ENCODE results near the gene CKM.

Gene CKM

GRCh38 chr19:45290381-45290931 lies 32.2 kb downstream of the CKM start:
- no peak overlapping the region for H3K4me3 ChIP-seq (ENCODE audit: low read length in 2 of 2)
- H3K36me3 ChIP-seq (ENCODE audit: control insufficient read depth in 2 of 2, insufficient read depth in 2 of 2, low read length in 2 of 2): peaks cover 21 to 23% of the 10 kb centered on the region in 2 donors
- H3K9me3 ChIP-seq (ENCODE audit: control insufficient read depth in 2 of 2, low read length in 2 of 2): no peaks in the 10 kb centered on the region
- no peak overlapping the region for H3K27ac ChIP-seq (ENCODE audit: low read length)
- peaks cover 10% of the 10 kb centered on the region for H3K4me1 ChIP-seq (ENCODE audit: control insufficient read depth, insufficient read depth, low read length)
- H3K27me3 ChIP-seq (ENCODE audit: control insufficient read depth in 1 of 2, insufficient read depth in 2 of 2, low read length in 2 of 2): no peaks in the 10 kb centered on the region
- no peak overlapping the region for H3K9ac ChIP-seq (ENCODE audit: low read length in 2 of 2)

- no peaks in the 10 kb centered on the region for H3K27me3 ChIP-seq (ENCODE audit: control insufficient read depth in 1 of 2, insufficient read depth in 2 of 2, low read length in 2 of 2)
- peaks cover 8 to 36% of the 10 kb centered on the region in 2 donors for H3K36me3 ChIP-seq (ENCODE audit: control insufficient read depth in 2 of 2, insufficient read depth in 2 of 2, low read length in 2 of 2)
- no peak overlapping the region for H3K4me3 ChIP-seq (ENCODE audit: low read length in 2 of 2)
- no peaks in the 10 kb centered on the region for H3K4me1 ChIP-seq (ENCODE audit: control insufficient read depth, insufficient read depth, low read length)
- no peak overlapping the region for H3K9ac ChIP-seq (ENCODE audit: low read length in 2 of 2)
- no peak overlapping the region for H3K27ac ChIP-seq (ENCODE audit: low read length)
- no peaks in the 10 kb centered on the region for H3K9me3 ChIP-seq (ENCODE audit: control insufficient read depth in 2 of 2, low read length in 2 of 2)
Observed at GRCh38 chr19:45283443-45284033, 39.1 kb downstream of the CKM start.

GRCh38 chr19:45280471-45280961 lies 42.2 kb downstream of the CKM start:
- Histone ChIP-seq H3K9ac (ENCODE audit: low read length in 2 of 2) (no peak overlapping the region), H3K4me1 (ENCODE audit: control insufficient read depth, insufficient read depth, low read length) (no peaks in the 10 kb centered on the region), H3K27me3 (ENCODE audit: control insufficient read depth in 1 of 2, insufficient read depth in 2 of 2, low read length in 2 of 2) (no peaks in the 10 kb centered on the region), H3K36me3 (ENCODE audit: control insufficient read depth in 2 of 2, insufficient read depth in 2 of 2, low read length in 2 of 2) (peaks cover 8 to 39% of the 10 kb centered on the region in 2 donors), H3K9me3 (ENCODE audit: control insufficient read depth in 2 of 2, low read length in 2 of 2) (no peaks in the 10 kb centered on the region), H3K27ac (ENCODE audit: low read length) (no peak overlapping the region), H3K4me3 (ENCODE audit: low read length in 2 of 2) (no peak overlapping the region)

DNA sequence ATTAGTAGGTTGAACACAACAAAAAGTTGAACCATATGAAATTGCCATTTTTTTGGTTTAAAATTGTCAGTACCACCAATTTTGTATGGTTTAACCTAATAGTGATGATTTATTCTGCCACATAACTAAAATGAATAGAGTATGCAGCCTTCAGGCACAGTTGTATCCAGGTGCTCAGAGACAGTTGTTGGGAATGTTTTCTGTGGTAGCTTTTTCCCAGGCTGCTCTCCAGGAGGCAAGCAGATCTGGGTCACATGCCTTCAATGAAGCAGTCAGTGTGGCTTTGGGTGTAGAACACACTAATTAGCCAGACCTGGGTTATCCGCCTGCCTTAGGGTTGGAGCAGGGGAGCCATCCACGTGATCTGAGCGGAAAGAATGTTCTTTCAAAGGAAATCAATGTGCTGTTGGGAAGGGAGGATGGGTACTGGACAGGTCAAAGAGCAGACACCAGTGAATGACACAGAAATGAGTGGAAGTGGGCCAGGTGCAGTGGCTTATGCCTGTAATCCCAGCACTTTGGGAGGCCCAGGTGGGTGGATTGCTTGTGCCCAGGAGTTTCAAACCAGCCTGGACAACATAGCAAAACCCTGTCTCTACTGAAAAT lies 43.0 kb downstream of the CKM start:
- no peaks in the 10 kb centered on the region for H3K27me3 ChIP-seq (ENCODE audit: control insufficient read depth in 1 of 2, insufficient read depth in 2 of 2, low read length in 2 of 2)
- no peaks in the 10 kb centered on the region for H3K4me1 ChIP-seq (ENCODE audit: control insufficient read depth, insufficient read depth, low read length)
- H3K9ac ChIP-seq (ENCODE audit: low read length in 2 of 2): no peak overlapping the region
- no peaks in the 10 kb centered on the region for H3K9me3 ChIP-seq (ENCODE audit: control insufficient read depth in 2 of 2, low read length in 2 of 2)
- peaks cover 8 to 35% of the 10 kb centered on the region in 2 donors for H3K36me3 ChIP-seq (ENCODE audit: control insufficient read depth in 2 of 2, insufficient read depth in 2 of 2, low read length in 2 of 2)
- H3K4me3 ChIP-seq (ENCODE audit: low read length in 2 of 2): no peak overlapping the region
- H3K27ac ChIP-seq (ENCODE audit: low read length): no peak overlapping the region

- H3K36me3 ChIP-seq (ENCODE audit: control insufficient read depth in 2 of 2, insufficient read depth in 2 of 2, low read length in 2 of 2): peaks cover 11 to 37% of the 10 kb centered on the region in 2 donors
- H3K9ac ChIP-seq (ENCODE audit: low read length in 2 of 2): no peak overlapping the region
- H3K4me3 ChIP-seq (ENCODE audit: low read length in 2 of 2): no peak overlapping the region
- no peaks in the 10 kb centered on the region for H3K27me3 ChIP-seq (ENCODE audit: control insufficient read depth in 1 of 2, insufficient read depth in 2 of 2, low read length in 2 of 2)
- H3K9me3 ChIP-seq (ENCODE audit: control insufficient read depth in 2 of 2, low read length in 2 of 2): no peaks in the 10 kb centered on the region
- H3K4me1 ChIP-seq (ENCODE audit: control insufficient read depth, insufficient read depth, low read length): no peaks in the 10 kb centered on the region
- no peak overlapping the region for H3K27ac ChIP-seq (ENCODE audit: low read length)
Observed at GRCh38 chr19:45278087-45278486, 44.6 kb downstream of the CKM start.

GRCh38 chr19:45276284-45276687 lies 46.4 kb downstream of the CKM start:
- H3K9ac ChIP-seq (ENCODE audit: low read length in 2 of 2): no peak overlapping the region
- H3K9me3 ChIP-seq (ENCODE audit: control insufficient read depth in 2 of 2, low read length in 2 of 2): no peaks in the 10 kb centered on the region
- H3K4me3 ChIP-seq (ENCODE audit: low read length in 2 of 2): no peak overlapping the region
- H3K27ac ChIP-seq (ENCODE audit: low read length): no peak overlapping the region
- H3K27me3 ChIP-seq (ENCODE audit: control insufficient read depth in 1 of 2, insufficient read depth in 2 of 2, low read length in 2 of 2): no peaks in the 10 kb centered on the region
- H3K4me1 ChIP-seq (ENCODE audit: control insufficient read depth, insufficient read depth, low read length): no peaks in the 10 kb centered on the region
- H3K36me3 ChIP-seq (ENCODE audit: control insufficient read depth in 2 of 2, insufficient read depth in 2 of 2, low read length in 2 of 2): peaks cover 21 to 41% of the 10 kb centered on the region in 2 donors

DNA sequence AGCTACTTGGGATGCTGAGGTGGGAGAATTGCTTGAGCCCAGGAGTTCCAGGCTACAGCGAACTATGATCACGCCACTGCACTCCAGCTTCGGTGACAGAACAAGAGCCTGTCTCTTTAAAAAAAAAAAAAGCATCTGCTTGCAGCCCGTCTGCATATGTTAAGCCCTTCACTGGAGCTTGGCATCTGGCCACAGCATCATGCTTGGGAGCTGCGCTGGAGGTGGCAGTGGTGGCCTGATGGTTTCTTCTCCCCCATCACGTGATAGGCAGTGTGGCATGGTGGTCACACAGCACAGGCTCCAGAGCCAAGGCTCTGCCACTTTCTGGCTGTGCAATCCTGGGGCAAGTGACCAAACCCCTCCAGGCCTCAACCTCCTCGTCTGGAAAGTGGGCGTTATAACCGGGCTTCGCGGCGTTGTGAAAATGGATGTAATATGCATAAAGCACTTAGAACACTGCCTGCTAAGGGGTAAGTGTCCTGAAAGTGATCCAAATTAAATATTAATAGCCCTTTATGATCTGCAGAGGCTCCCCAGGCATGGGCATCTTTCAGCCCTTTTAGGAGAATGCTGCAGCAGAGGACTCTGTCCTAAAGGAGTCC lies 47.2 kb downstream of the CKM start:
- Histone ChIP-seq H3K9ac (ENCODE audit: low read length in 2 of 2) (no peak overlapping the region), H3K27ac (ENCODE audit: low read length) (no peak overlapping the region), H3K4me1 (ENCODE audit: control insufficient read depth, insufficient read depth, low read length) (no peaks in the 10 kb centered on the region), H3K36me3 (ENCODE audit: control insufficient read depth in 2 of 2, insufficient read depth in 2 of 2, low read length in 2 of 2) (peaks cover 20 to 39% of the 10 kb centered on the region in 2 donors), H3K27me3 (ENCODE audit: control insufficient read depth in 1 of 2, insufficient read depth in 2 of 2, low read length in 2 of 2) (no peaks in the 10 kb centered on the region), H3K4me3 (ENCODE audit: low read length in 2 of 2) (no peak overlapping the region), H3K9me3 (ENCODE audit: control insufficient read depth in 2 of 2, low read length in 2 of 2) (no peaks in the 10 kb centered on the region)

DNA sequence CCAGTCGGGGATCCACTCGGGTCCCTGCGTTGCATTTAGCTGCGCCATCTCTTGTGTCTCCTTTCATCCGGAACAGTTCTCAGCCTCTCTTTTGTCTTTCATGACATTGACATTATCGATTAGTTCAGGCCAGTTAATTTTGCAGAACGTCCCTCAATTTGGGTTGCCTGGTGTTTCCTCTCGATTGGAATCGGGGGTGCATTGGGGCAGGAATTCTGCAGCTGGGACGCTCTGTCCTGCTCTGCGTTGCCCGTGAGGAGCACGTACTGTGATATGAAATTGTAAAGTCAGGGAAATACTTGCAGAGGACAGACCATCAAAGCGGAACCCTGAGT lies 49.2 kb downstream of the CKM start:
- Histone ChIP-seq H3K9me3 (ENCODE audit: control insufficient read depth in 2 of 2, low read length in 2 of 2) (no peaks in the 10 kb centered on the region), H3K27ac (ENCODE audit: low read length) (no peak overlapping the region), H3K9ac (ENCODE audit: low read length in 2 of 2) (no peak overlapping the region), H3K36me3 (ENCODE audit: control insufficient read depth in 2 of 2, insufficient read depth in 2 of 2, low read length in 2 of 2) (peaks cover 20 to 29% of the 10 kb centered on the region in 2 donors), H3K27me3 (ENCODE audit: control insufficient read depth in 1 of 2, insufficient read depth in 2 of 2, low read length in 2 of 2) (no peaks in the 10 kb centered on the region), H3K4me3 (ENCODE audit: low read length in 2 of 2) (no peak overlapping the region), H3K4me1 (ENCODE audit: control insufficient read depth, insufficient read depth, low read length) (no peaks in the 10 kb centered on the region)

DNA sequence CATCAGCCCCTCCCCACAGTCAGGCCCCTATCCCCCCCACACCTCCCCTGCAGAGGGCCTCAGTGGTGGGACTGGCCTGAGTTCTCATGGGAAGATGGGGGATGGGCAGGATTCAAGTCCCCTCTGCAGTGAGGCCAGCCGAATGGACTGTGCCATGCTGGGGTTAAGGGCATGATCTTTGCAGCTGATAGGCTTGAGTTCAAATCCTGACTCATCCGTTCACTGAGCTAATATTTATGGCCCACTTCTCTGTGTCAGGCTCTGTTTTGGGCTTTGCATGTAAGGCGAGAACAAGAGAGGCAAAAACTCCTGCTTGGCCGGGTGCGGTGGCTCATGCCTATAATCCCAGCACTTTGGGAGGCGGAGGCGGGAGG lies 51.0 kb downstream of the CKM start:
- peaks cover 25% of the 10 kb centered on the region in 2 donors for H3K36me3 ChIP-seq (ENCODE audit: control insufficient read depth in 2 of 2, insufficient read depth in 2 of 2, low read length in 2 of 2)
- H3K4me1 ChIP-seq (ENCODE audit: control insufficient read depth, insufficient read depth, low read length): no peaks in the 10 kb centered on the region
- no peak overlapping the region for H3K9ac ChIP-seq (ENCODE audit: low read length in 2 of 2)
- no peak overlapping the region for H3K4me3 ChIP-seq (ENCODE audit: low read length in 2 of 2)
- H3K9me3 ChIP-seq (ENCODE audit: control insufficient read depth in 2 of 2, low read length in 2 of 2): no peaks in the 10 kb centered on the region
- no peaks in the 10 kb centered on the region for H3K27me3 ChIP-seq (ENCODE audit: control insufficient read depth in 1 of 2, insufficient read depth in 2 of 2, low read length in 2 of 2)
- H3K27ac ChIP-seq (ENCODE audit: low read length): no peak overlapping the region

GRCh38 chr19:45271098-45271734 lies 51.5 kb downstream of the CKM start:
- no peak overlapping the region for H3K27ac ChIP-seq (ENCODE audit: low read length)
- H3K9me3 ChIP-seq (ENCODE audit: control insufficient read depth in 2 of 2, low read length in 2 of 2): no peaks in the 10 kb centered on the region
- H3K4me1 ChIP-seq (ENCODE audit: control insufficient read depth, insufficient read depth, low read length): no peaks in the 10 kb centered on the region
- peaks cover 25 to 26% of the 10 kb centered on the region in 2 donors for H3K36me3 ChIP-seq (ENCODE audit: control insufficient read depth in 2 of 2, insufficient read depth in 2 of 2, low read length in 2 of 2)
- no peak overlapping the region for H3K4me3 ChIP-seq (ENCODE audit: low read length in 2 of 2)
- H3K27me3 ChIP-seq (ENCODE audit: control insufficient read depth in 1 of 2, insufficient read depth in 2 of 2, low read length in 2 of 2): no peaks in the 10 kb centered on the region
- H3K9ac ChIP-seq (ENCODE audit: low read length in 2 of 2): no peak overlapping the region

All from stomach smooth muscle (tissue), 2 donors.